OCI-LY7 (cell line): ENCODE results near the gene KBTBD12. TPM values are rescaled to one million over a fixed set of nuclear protein-coding genes. Genes with fewer than 3 reads are reported as not detected.

Experiments used
- BruUV-seq: library from RNA; stranded (reverse); fragments of 400-500 nt; replicated peaks from 2 replicates; lab custom pipeline; 2021; lab: Mats Ljungman, UMichigan
- CTCF ChIA-PET: fragments of 300-600 bp; sonication (Branson Sonifier 250); formaldehyde crosslinking; loops from one replicate; lab custom pipeline; 2022; ENCODE audit warnings: antibody characterized with exemption; ENCODE audit not compliant: unreplicated experiment; lab: Charles Lee
- POLR2A ChIA-PET: fragments of 300-600 bp; sonication (Branson Sonifier 250); formaldehyde crosslinking; loops from one replicate; lab custom pipeline; 2022; ENCODE audit warnings: antibody characterized with exemption; lab: Charles Lee
- DNase-seq: peaks from one replicate; pipeline ENCODE4 v3.0.0-alpha.2; 2015; ENCODE audit warnings: low spot score
- H2AFZ ChIP-seq: fragments of 200-600 bp; sonication (generic), shearing (Covaris generic); 2 replicates; pipeline ENCODE4 v1.6.1; 2014; ENCODE audit warnings: mild to moderate bottlenecking, antibody characterized with exemption, low read length, moderate library complexity
- H3K27ac ChIP-seq: fragments of 200-600 bp; sonication (generic); 2 replicates; pipeline ENCODE4 v1.5.1; 2014; ENCODE audit warnings: mixed run types, low read depth, mild to moderate bottlenecking, moderate library complexity, low read length, inconsistent platforms; ENCODE audit not compliant: poor library complexity, severe bottlenecking
- H3K36me3 ChIP-seq: fragments of 200-600 bp; sonication (generic); 2 replicates; pipeline ENCODE4 v1.6.1; 2014; ENCODE audit warnings: mild to moderate bottlenecking, antibody characterized with exemption, low read length, moderate library complexity, mixed read lengths; ENCODE audit not compliant: insufficient read depth
- H3K4me1 ChIP-seq: fragments of 200-600 bp; sonication (generic); 2 replicates; pipeline ENCODE4 v1.5.1; 2014; ENCODE audit warnings: mild to moderate bottlenecking, low read length; ENCODE audit not compliant: insufficient read depth, poor library complexity, severe bottlenecking
- H3K4me2 ChIP-seq: fragments of 200-600 bp; sonication (generic); 2 replicates; pipeline ENCODE4 v1.6.1; 2014; ENCODE audit warnings: mild to moderate bottlenecking, low read length
- H3K4me3 ChIP-seq: fragments of 200-600 bp; sonication (generic); 2 replicates; pipeline ENCODE4 v1.5.1; 2014; ENCODE audit warnings: mild to moderate bottlenecking, low read depth, low read length; ENCODE audit not compliant: poor library complexity, severe bottlenecking
- H3K79me2 ChIP-seq: fragments of 200-600 bp; sonication (generic); 2 replicates; pipeline ENCODE4 v1.6.1; 2016; ENCODE audit warnings: low read depth, mild to moderate bottlenecking, low read length, moderate library complexity, mixed read lengths; ENCODE audit not compliant: insufficient read depth
- H3K9me2 ChIP-seq: fragments of 200-600 bp; sonication (generic); 2 replicates; pipeline ENCODE4 v1.6.1; 2016; ENCODE audit warnings: mild to moderate bottlenecking, low read length, mixed read lengths; ENCODE audit not compliant: insufficient read depth
- H3K9me3 ChIP-seq: fragments of 200-600 bp; sonication (generic); 2 replicates; pipeline ENCODE4 v1.6.1; 2014; ENCODE audit warnings: mild to moderate bottlenecking, mixed run types, low read length, mixed read lengths
- H4K20me1 ChIP-seq: fragments of 200-600 bp; sonication (generic); 2 replicates; pipeline ENCODE4 v1.6.1; 2014; ENCODE audit warnings: mild to moderate bottlenecking, antibody characterized with exemption, low read length, moderate library complexity, mixed read lengths; ENCODE audit not compliant: insufficient read depth
- EZH2phosphoT487 ChIP-seq: fragments of 200-600 bp; sonication (generic); IDR thresholded peaks from 2 replicates; pipeline ENCODE4 v1.6.1; 2018; ENCODE audit warnings: low read depth, borderline replicate concordance, mild to moderate bottlenecking, mixed run types, antibody characterized with exemption, low read length, moderate library complexity, mixed read lengths
- intact Hi-C: fragments of 100-400 bp; cut with micrococcal nuclease; formaldehyde crosslinking; loops from one replicate; pipeline ENCODE4 v1.10.0; 2022; ENCODE audit not compliant: unreplicated experiment
- total RNA-seq, 2 experiments: library from RNA; depleted of rRNA in 1 of 2; stranded (reverse); fragments of >200 nt in 1 of 2; shearing (Covaris generic) in 1 of 2; gene quantifications; 2 replicates each; pipeline ENCODE4 v1.2.3, GENCODE V29; 2014 to 2022
- TF ChIP-seq, protein P1 (sequence below): fragments of 200-600 bp; sonication (generic); conservative IDR thresholded peaks from 2 replicates; pipeline ENCODE4 v1.5.1; 2014; ENCODE audit warnings: mild to moderate bottlenecking, antibody characterized with exemption, low read length, moderate library complexity, mixed read lengths

Gene KBTBD12
- total RNA-seq, 2 experiments from 2014 or later: not detected

DNA sequence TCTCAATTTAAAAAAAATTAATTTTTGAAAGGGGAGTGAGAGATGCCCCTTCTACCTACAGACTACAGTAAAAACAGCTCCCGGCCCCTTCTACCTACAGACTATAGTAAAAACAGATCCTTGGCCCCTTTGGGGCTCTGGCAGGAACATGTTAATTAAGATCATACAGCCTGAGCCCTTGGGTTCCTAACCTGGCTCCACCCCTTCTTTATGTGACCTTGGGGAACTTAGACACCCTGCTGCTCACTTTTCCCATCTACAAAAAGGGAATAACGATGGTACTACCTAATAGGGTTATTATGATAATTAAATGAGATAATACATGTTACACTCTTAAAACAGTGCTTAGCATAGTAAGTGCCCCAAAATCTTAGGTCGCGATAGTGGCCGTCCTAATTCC lies 77.1 kb downstream of the KBTBD12 start:
- Histone ChIP-seq H3K4me1 (no peaks in the 10 kb centered on the region), H3K9me2 (no peaks in the 10 kb centered on the region), H4K20me1 (no peaks in the 10 kb centered on the region), H3K9me3 (no peaks in the 10 kb centered on the region), H3K4me2 (no peak overlapping the region), H2AFZ (no peak overlapping the region), H3K79me2 (no peaks in the 10 kb centered on the region), H3K27ac (no peak overlapping the region), H3K4me3 (no peak overlapping the region), H3K36me3 (no peaks in the 10 kb centered on the region)
- no TSS peak for BruUV-seq
- POLR2A ChIA-PET: no interaction called here
- intact Hi-C loops: no loop called here
- TF ChIP-seq EZH2phosphoT487: no peak
- TF ChIP-seq, protein P1, sequence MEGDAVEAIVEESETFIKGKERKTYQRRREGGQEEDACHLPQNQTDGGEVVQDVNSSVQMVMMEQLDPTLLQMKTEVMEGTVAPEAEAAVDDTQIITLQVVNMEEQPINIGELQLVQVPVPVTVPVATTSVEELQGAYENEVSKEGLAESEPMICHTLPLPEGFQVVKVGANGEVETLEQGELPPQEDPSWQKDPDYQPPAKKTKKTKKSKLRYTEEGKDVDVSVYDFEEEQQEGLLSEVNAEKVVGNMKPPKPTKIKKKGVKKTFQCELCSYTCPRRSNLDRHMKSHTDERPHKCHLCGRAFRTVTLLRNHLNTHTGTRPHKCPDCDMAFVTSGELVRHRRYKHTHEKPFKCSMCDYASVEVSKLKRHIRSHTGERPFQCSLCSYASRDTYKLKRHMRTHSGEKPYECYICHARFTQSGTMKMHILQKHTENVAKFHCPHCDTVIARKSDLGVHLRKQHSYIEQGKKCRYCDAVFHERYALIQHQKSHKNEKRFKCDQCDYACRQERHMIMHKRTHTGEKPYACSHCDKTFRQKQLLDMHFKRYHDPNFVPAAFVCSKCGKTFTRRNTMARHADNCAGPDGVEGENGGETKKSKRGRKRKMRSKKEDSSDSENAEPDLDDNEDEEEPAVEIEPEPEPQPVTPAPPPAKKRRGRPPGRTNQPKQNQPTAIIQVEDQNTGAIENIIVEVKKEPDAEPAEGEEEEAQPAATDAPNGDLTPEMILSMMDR: no peak
- CTCF ChIA-PET: no interaction called here
- no peak for DNase-seq

DNA sequence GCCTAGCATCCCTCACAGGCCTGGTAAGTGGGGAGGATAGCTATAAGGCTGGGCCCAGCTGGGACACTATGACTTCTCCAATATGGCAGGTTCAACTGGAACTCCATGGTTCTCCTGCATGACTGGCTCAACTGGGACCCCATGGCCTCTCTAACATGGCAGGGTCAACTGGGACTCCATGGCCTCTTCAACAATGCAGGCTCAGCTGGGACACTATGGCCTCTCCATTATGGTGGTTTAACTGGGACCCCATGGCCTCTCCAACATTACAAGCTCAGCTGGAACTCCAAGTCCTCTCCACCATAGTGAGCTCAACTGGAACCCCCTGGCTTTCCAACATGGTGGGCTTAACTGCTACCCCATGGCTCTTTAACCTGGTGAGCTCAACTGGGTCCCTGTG lies 79.0 kb downstream of the KBTBD12 start:
- H3K79me2 ChIP-seq: no peaks in the 10 kb centered on the region
- intact Hi-C loops: no loop called here
- BruUV-seq: no TSS peak
- no peak overlapping the region for H3K4me2 ChIP-seq
- ChIA-PET POLR2A (interaction anchor here (0.6 to 0.9 kb wide), 2 partner anchors 529 to 545 kb away, joined by 3 read pairs; no protein-coding TSS in a partner anchor), CTCF (no interaction called here)
- no peaks in the 10 kb centered on the region for H4K20me1 ChIP-seq
- no peak overlapping the region for H2AFZ ChIP-seq
- no peaks in the 10 kb centered on the region for H3K4me1 ChIP-seq
- H3K4me3 ChIP-seq: no peak overlapping the region
- no peak overlapping the region for H3K27ac ChIP-seq
- H3K36me3 ChIP-seq: no peaks in the 10 kb centered on the region
- TF ChIP-seq, protein P1: no peak
- TF ChIP-seq EZH2phosphoT487: no peak
- no peak for DNase-seq
- H3K9me3 ChIP-seq: no peaks in the 10 kb centered on the region
- no peaks in the 10 kb centered on the region for H3K9me2 ChIP-seq

DNA sequence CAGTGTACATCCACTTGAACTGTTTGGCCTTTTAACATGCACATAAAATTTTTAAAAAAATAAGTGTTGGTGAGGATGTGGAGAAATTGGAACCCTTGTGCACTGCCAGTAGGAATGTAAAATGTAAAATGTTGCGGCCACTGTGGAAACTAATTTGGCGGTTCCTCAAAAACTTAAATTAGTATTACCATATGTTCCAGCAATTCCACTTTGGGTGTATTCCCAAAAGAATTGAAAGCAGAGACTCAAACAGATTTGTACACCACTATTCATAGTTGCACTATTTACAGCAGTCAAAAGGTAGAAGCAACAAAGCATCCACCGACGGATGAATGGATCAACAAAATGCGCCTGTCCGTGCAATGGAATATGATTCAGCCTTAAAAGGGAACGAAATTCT lies 82.0 kb downstream of the KBTBD12 start:
- TF ChIP-seq, protein P1: no peak
- no peak for TF ChIP-seq EZH2phosphoT487

More for the DNA sequence above, 82.0 kb downstream of the KBTBD12 start:
- Histone ChIP-seq H3K27ac (no peak overlapping the region), H3K9me2 (no peaks in the 10 kb centered on the region), H2AFZ (no peak overlapping the region), H3K9me3 (no peaks in the 10 kb centered on the region), H3K79me2 (no peaks in the 10 kb centered on the region), H3K4me1 (no peaks in the 10 kb centered on the region), H3K36me3 (no peaks in the 10 kb centered on the region), H4K20me1 (no peaks in the 10 kb centered on the region), H3K4me2 (no peak overlapping the region), H3K4me3 (no peak overlapping the region)
- BruUV-seq: no TSS peak
- DNase-seq: no peak
- ChIA-PET CTCF (no interaction called here), POLR2A (no interaction called here)
- intact Hi-C loops: no loop called here
